Endothelial cell of umbilical vein (primary cell): Measurements from ENCODE around the gene ADAMTS6. TPM values are rescaled to one million over a fixed set of nuclear protein-coding genes. Genes with fewer than 3 reads are reported as not detected.

Experiments
- BruUV-seq: library from RNA; stranded (reverse); fragments of 400-500 nt; replicated peaks from 2 replicates; lab custom pipeline; 2021; lab: Mats Ljungman, UMichigan
- CTCF ChIA-PET: fragments of 300-600, 350-600 bp; sonication (Branson Sonifier 250); formaldehyde crosslinking; loops from one replicate; lab custom pipeline; 2021; ENCODE audit warnings: antibody characterized with exemption, inconsistent platforms; lab: Charles Lee
- POLR2A ChIA-PET: fragments of 300-600, 350-600 bp; sonication (Branson Sonifier 250); formaldehyde crosslinking; loops from one replicate; lab custom pipeline; 2021; ENCODE audit warnings: antibody characterized with exemption, inconsistent platforms; lab: Charles Lee
- DNase-seq: peaks from one replicate; pipeline ENCODE4 v3.0.0-alpha.2; 2011; ENCODE audit warnings: low read depth, low spot score
- FAIRE-seq: peaks from 2 replicates; lab custom pipeline; 2011; peaks lifted over from hg19 to GRCh38; lab: Jason Lieb, UNC
- H2AFZ ChIP-seq: 2 replicates; pipeline ENCODE4 v1.6.0; 2012; ENCODE audit warnings: low read depth, low read length, control low read depth, inconsistent platforms
- H3K27ac ChIP-seq: 2 replicates; pipeline ENCODE4 v1.5.1; 2011; ENCODE audit warnings: low read depth, mild to moderate bottlenecking, control low read depth, low read length, moderate library complexity; ENCODE audit not compliant: insufficient read depth
- H3K27me3 ChIP-seq, 2 experiments: 2 replicates each; pipeline versions ENCODE4 v1.6.0 to v1.6.1; 2011; ENCODE audit warnings: low read length in 2 of 2, mixed read lengths in 1 of 2; ENCODE audit not compliant: control insufficient read depth in 2 of 2, insufficient read depth in 2 of 2
- H3K36me3 ChIP-seq, 2 experiments: 2 replicates in 1 of 2; 3 replicates in 1 of 2; pipeline ENCODE4 v1.5.1; 2011; ENCODE audit warnings: low read length in 2 of 2, mild to moderate bottlenecking in 1 of 2, moderate library complexity in 1 of 2; ENCODE audit not compliant: control insufficient read depth in 2 of 2, insufficient read depth in 2 of 2; ENCODE audit errors: extremely low read depth in 1 of 2
- H3K4me1 ChIP-seq: 3 replicates; pipeline ENCODE4 v1.5.1; 2011; ENCODE audit warnings: mild to moderate bottlenecking, low read length; ENCODE audit not compliant: control insufficient read depth, insufficient read depth; ENCODE audit errors: extremely low read depth
- H3K4me2 ChIP-seq: 2 replicates; pipeline ENCODE4 v1.6.1; 2011; ENCODE audit warnings: low read length, control low read depth, mixed read lengths; ENCODE audit not compliant: insufficient read depth
- H3K4me3 ChIP-seq, 3 experiments: fragments of 200-600 bp in 1 of 3; sonication (generic), shearing (Covaris generic) in 1 of 3; replicated peaks in 1 of 3; 2 replicates each; pipeline ENCODE4 v1.5.1; 2011 to 2016; ENCODE audit warnings: control low read depth in 3 of 3, low read length in 3 of 3, mild to moderate bottlenecking in 2 of 3, inconsistent platforms in 1 of 3, low read depth in 1 of 3, moderate library complexity in 1 of 3; ENCODE audit not compliant: insufficient read depth in 1 of 3
- H3K79me2 ChIP-seq: 2 replicates; pipeline ENCODE4 v1.6.0; 2012; ENCODE audit warnings: low read length, inconsistent platforms; ENCODE audit not compliant: control insufficient read depth, insufficient read depth
- H3K9ac ChIP-seq: replicated peaks from 2 replicates; pipeline ENCODE3; 2011; ENCODE audit warnings: low read length, control low read depth; ENCODE audit not compliant: insufficient read depth; ENCODE audit errors: extremely low read depth
- H3K9me1 ChIP-seq: replicated peaks from 3 replicates; pipeline ENCODE4 v1.6.0; 2011; ENCODE audit warnings: mild to moderate bottlenecking, low read length; ENCODE audit not compliant: control insufficient read depth, insufficient read depth; ENCODE audit errors: extremely low read depth
- H3K9me3 ChIP-seq: replicated peaks from 2 replicates; pipeline ENCODE4 v1.5.1; 2012; ENCODE audit warnings: low read length, inconsistent platforms; ENCODE audit not compliant: control insufficient read depth, insufficient read depth
- H4K20me1 ChIP-seq: replicated peaks from 2 replicates; pipeline ENCODE3; 2011; ENCODE audit warnings: mild to moderate bottlenecking, low read length; ENCODE audit not compliant: control insufficient read depth, insufficient read depth; ENCODE audit errors: extremely low read depth
- EZH2 ChIP-seq: IDR thresholded peaks from 2 replicates; pipeline ENCODE4 v1.6.1; 2012; ENCODE audit warnings: borderline replicate concordance, low read depth, mild to moderate bottlenecking, moderate library complexity, low read length, inconsistent platforms; ENCODE audit not compliant: severe bottlenecking
- FOS ChIP-seq: IDR thresholded peaks from 2 replicates; pipeline ENCODE4 v1.6.1; 2011; ENCODE audit warnings: mild to moderate bottlenecking, low read length, moderate library complexity, borderline replicate concordance; ENCODE audit not compliant: insufficient read depth
- GATA2 ChIP-seq: IDR thresholded peaks from 2 replicates; pipeline ENCODE4 v1.7.0; 2011; ENCODE audit warnings: low read depth, mild to moderate bottlenecking, moderate library complexity, mixed read lengths, low read length; ENCODE audit not compliant: insufficient read length, insufficient read depth
- JUN ChIP-seq: IDR thresholded peaks from 2 replicates; pipeline ENCODE4 v1.6.1; 2011; ENCODE audit warnings: borderline replicate concordance, low read depth; ENCODE audit not compliant: insufficient read length, insufficient read depth
- MYC ChIP-seq: IDR thresholded peaks from one replicate; pipeline ENCODE4 v1.6.1; 2011; ENCODE audit warnings: mild to moderate bottlenecking, low read depth, low read length
- POLR2A ChIP-seq: IDR thresholded peaks from 2 replicates; pipeline ENCODE4 v1.6.1; 2012; ENCODE audit warnings: low read depth, mild to moderate bottlenecking, control low read depth, low read length
- POLR2AphosphoS5 ChIP-seq: IDR thresholded peaks from 2 replicates; pipeline ENCODE4 v1.6.1; 2012; ENCODE audit warnings: low read depth, mild to moderate bottlenecking, control low read depth, low read length, moderate library complexity; ENCODE audit not compliant: insufficient read depth
- dilution Hi-C: fragments of 300-500 bp; cut with MboI; formaldehyde crosslinking; loops from one replicate; pipeline ENCODE4 v1.15.0; 2019; ENCODE audit warnings: low sequenced_read_pairs; ENCODE audit not compliant: extremely low pct_ligation_motif_present
- intact Hi-C: fragments of 100-400 bp; cut with micrococcal nuclease; formaldehyde crosslinking; loops from one replicate; pipeline ENCODE4 v1.10.0; 2022
- polyA plus RNA-seq, 4 experiments: library from polyadenylated mRNA; depleted of rRNA in 3 of 4; stranded (reverse) in 3 of 4; unstranded in 1 of 4; fragments of >200 nt; gene quantifications; 2 replicates each; pipeline versions ENCODE4 v1.2.1 to v1.2.3, GENCODE V29; 2011 to 2012; ENCODE audit warnings: missing spikeins in 1 of 4
- total RNA-seq: library from RNA; stranded (reverse); gene quantifications from 2 replicates; pipeline ENCODE4 v1.2.3, GENCODE V29; 2021
- TF ChIP-seq, protein P1 (sequence below): IDR thresholded peaks from 2 replicates; pipeline ENCODE4 v1.6.1; 2011; ENCODE audit not compliant: insufficient read depth, insufficient read length
- TF ChIP-seq, protein P2 (sequence below), 2 donors: IDR thresholded peaks; 1 replicate in 1 of 2; 2 replicates in 1 of 2; pipeline ENCODE4 v1.5.1; 2011; ENCODE audit warnings: low read length in 2 of 2, mild to moderate bottlenecking in 2 of 2, moderate library complexity in 2 of 2, control low read depth in 1 of 2, inconsistent platforms in 1 of 2, low read depth in 1 of 2; ENCODE audit not compliant: insufficient read depth in 1 of 2; ENCODE audit errors: extremely low read depth in 1 of 2

The ADAMTS6 gene
- total and polyA plus RNA-seq, 2 donors (not counting 3 experiments of a cell fraction or from before 2014, with no cell fraction given) = 20.4 to 43.4 TPM

DNA sequence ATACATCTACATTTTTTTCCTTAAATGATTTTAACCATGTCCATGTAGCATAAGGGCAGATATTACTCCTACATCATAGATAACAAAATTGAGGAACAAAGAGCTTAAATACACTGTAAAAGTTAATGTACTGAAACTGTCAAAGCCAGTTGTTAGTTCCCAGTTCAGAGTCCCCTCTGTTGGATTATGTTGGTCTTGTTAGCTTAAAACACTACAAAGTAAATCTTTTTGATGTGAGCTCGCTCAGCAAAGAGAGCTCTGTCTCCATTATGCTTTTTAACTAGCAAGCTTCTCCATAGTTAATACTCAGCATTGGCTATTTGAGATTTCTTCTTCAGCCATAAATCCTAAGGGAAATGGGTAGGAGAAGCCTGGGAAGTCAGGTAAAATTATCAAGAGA lies 149.1 kb downstream of the ADAMTS6 start:
- TF ChIP-seq EZH2 = no peak
- TF ChIP-seq, protein P1, sequence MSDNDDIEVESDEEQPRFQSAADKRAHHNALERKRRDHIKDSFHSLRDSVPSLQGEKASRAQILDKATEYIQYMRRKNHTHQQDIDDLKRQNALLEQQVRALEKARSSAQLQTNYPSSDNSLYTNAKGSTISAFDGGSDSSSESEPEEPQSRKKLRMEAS = no peak
- no peak for TF ChIP-seq JUN
- no peak for TF ChIP-seq POLR2A
- no peak for TF ChIP-seq GATA2
- TF ChIP-seq FOS = no peak
- TF ChIP-seq POLR2AphosphoS5 = no peak
- TF ChIP-seq, protein P2, sequence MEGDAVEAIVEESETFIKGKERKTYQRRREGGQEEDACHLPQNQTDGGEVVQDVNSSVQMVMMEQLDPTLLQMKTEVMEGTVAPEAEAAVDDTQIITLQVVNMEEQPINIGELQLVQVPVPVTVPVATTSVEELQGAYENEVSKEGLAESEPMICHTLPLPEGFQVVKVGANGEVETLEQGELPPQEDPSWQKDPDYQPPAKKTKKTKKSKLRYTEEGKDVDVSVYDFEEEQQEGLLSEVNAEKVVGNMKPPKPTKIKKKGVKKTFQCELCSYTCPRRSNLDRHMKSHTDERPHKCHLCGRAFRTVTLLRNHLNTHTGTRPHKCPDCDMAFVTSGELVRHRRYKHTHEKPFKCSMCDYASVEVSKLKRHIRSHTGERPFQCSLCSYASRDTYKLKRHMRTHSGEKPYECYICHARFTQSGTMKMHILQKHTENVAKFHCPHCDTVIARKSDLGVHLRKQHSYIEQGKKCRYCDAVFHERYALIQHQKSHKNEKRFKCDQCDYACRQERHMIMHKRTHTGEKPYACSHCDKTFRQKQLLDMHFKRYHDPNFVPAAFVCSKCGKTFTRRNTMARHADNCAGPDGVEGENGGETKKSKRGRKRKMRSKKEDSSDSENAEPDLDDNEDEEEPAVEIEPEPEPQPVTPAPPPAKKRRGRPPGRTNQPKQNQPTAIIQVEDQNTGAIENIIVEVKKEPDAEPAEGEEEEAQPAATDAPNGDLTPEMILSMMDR (IDR thresholded peaks at IDR 0.05; ENCODE audit: extremely low read depth in 1 of 2, insufficient read depth in 1 of 2, low read depth in 1 of 2, low read length in 2 of 2) = no peak
- no peak for TF ChIP-seq MYC
- POLR2A ChIA-PET = no interaction called here
- FAIRE-seq = no peak
- peaks cover 3% of the 10 kb centered on the region for H3K79me2 ChIP-seq
- intact Hi-C loops (no loop called here), dilution Hi-C loops (no loop called here)
- H2AFZ ChIP-seq = no peak overlapping the region
- no peaks in the 10 kb centered on the region for H3K27me3 ChIP-seq
- H3K36me3 ChIP-seq = peaks cover 0 to 13% of the 10 kb centered on the region in 2 experiments
- no peak overlapping the region for H3K27ac ChIP-seq
- no peak overlapping the region for H3K4me3 ChIP-seq
- H3K4me1 ChIP-seq = no peaks in the 10 kb centered on the region
- H3K4me2 ChIP-seq = no peak overlapping the region
- no peak for DNase-seq
- no peaks in the 10 kb centered on the region for H3K9me1 ChIP-seq
- no peak overlapping the region for H3K9ac ChIP-seq
- BruUV-seq = no TSS peak
- CTCF ChIA-PET = interaction anchor here (1.1 kb wide), 1 partner anchor 522 kb away, joined by 3 read pairs; no protein-coding TSS in a partner anchor
- no peaks in the 10 kb centered on the region for H4K20me1 ChIP-seq
- H3K9me3 ChIP-seq = no peaks in the 10 kb centered on the region
